BLaER1 treated with 17β-estradiol and CSF1 and Interleukin-3, amounts not matched to agents 10 nM and 100 nM (cell line): Measurements from ENCODE around the gene CST3.
A peak's percentile ranks its signal among the peaks of the same experiment; 100 is the strongest.

ENCODE experiments used
- H3K27ac ChIP-seq, 11 experiments: shearing (Covaris generic); formaldehyde crosslinking; 2 replicates each; pipeline ENCODE4 v1.8.1; 2022
- H3K27me3 ChIP-seq, 11 experiments: shearing (Covaris generic); formaldehyde crosslinking; 2 replicates each; pipeline ENCODE4 v1.8.1; 2022
- H3K36me3 ChIP-seq, 11 experiments: shearing (Covaris generic); formaldehyde crosslinking; 2 replicates each; pipeline ENCODE4 v1.8.1; 2022
- H3K4me1 ChIP-seq, 10 experiments: shearing (Covaris generic); formaldehyde crosslinking; 2 replicates each; pipeline ENCODE4 v1.8.1; 2022
- H3K4me2 ChIP-seq, 11 experiments: shearing (Covaris generic); formaldehyde crosslinking; 2 replicates each; pipeline ENCODE4 v1.8.1; 2022
- H3K4me3 ChIP-seq, 10 experiments: shearing (Covaris generic); formaldehyde crosslinking; 2 replicates each; pipeline ENCODE4 v1.8.1; 2022
- H3K9ac ChIP-seq, 11 experiments: shearing (Covaris generic); formaldehyde crosslinking; 2 replicates each; pipeline ENCODE4 v1.8.1; 2022
- H3K9me3 ChIP-seq, 11 experiments: shearing (Covaris generic); formaldehyde crosslinking; replicated peaks in 1 of 11; 2 replicates each; pipeline ENCODE4 v1.8.1; 2022
- H4K20me1 ChIP-seq, 11 experiments: shearing (Covaris generic); formaldehyde crosslinking; 2 replicates each; pipeline ENCODE4 v1.8.1; 2022
- Cebpa-rat ChIP-seq, 11 experiments: shearing (Covaris generic); IDR thresholded peaks; 2 replicates each; pipeline ENCODE4 v1.8.1; 2022

The CST3 gene

DNA sequence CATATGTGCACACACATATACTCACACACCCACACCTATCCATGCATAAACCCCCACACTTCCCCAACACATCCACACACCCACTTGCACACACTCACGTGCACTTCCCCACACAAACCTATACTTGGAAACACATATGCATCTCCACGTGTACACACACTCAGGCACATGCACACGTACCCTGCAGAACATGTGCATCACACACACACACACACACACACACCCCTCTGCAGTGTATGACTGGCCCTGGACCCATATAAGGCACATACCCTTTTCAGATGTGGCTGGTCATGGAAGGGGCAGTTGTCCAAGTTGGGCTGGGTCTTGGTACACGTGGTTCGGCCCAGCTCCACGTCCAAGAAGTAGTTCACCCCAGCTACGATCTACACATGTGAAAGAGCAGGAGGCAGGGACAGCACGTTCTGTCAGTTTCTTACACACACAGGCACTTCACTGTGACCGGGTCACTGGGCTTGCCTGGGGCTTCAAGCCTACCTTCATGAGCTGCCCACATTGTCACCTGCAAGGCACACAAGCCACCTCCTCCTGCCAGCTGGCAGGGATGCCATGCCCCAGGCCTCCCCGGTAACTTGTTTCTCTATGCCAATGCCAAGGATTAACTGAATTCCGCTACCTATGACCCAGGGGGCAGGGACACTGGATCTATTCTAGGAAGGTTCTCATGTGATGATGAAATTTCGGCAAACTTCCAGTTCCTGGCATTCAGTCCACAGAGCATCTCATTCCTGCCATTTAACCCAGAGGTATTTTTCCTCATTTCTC lies 2.6 kb downstream of the CST3 start:
- Histone ChIP-seq H4K20me1 (peaks cover 0 to 45% (median 9%) of the 10 kb centered on the region in 11 experiments; a peak in 11 of 22 replicates), H3K4me3 (peak overlapping the region in 1 of 10 experiments; percentile 33; a peak in 1 of 20 replicates), H3K4me2 (peak overlapping the region; percentile 54 to 99 (median 72)), H3K9me3 (0 out of 22 replicates have a peak, but pooled peaks cover 0 to 4% (median 0%) of the 10 kb centered on the region in 11 experiments), H3K27me3 (no peaks in the 10 kb centered on the region; a peak in 1 of 22 replicates), H3K4me1 (peaks cover 52 to 77% (median 69%) of the 10 kb centered on the region in 10 experiments), H3K27ac (no peak overlapping the region), H3K36me3 (peaks cover 0 to 37% (median 0%) of the 10 kb centered on the region in 11 experiments; a peak in 9 of 22 replicates), H3K9ac (no peak overlapping the region)
- no peak for TF ChIP-seq Cebpa-rat (IDR thresholded peaks at IDR 0.05)

DNA sequence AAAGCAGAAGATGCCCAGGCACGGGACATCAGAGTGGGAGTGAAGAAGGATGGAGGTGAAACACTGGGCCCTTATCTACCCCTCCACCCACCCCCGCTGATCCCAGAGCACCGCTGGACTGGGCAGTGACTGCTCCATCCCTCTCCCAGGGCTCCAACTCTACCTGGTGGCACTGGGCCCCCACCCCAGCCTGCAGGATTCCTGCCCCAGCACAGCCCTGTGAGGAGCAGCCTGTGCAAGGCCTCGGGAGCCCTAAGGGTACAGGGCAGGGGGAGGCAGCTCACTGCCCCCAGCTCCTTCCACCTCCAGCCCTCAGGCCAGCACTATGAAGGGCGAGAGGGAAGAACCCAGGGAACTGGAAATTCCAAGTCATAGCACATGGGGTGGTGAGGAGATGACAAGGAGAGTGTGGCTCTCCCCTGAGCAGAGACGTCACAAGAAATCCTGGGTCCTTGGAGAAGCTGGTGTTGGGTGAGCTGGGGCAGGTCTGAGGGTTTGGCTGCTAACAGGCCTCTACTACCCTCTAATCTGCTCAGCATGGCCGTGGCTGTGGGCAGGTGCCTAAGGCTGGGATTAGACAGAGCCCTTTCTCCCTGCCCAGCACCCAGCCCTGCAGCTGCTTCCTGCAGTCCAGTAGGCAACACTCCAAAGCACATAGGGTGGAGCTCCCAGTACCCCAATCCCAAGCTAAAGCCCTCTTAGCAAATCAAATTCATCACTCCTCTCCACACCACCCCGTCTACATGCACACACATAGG lies 3.5 kb downstream of the CST3 start:
- H3K9ac ChIP-seq = no peak overlapping the region
- no peak overlapping the region for H3K4me3 ChIP-seq
- peaks cover 0 to 45% (median 9%) of the 10 kb centered on the region in 11 experiments; a peak in 11 of 22 replicates for H4K20me1 ChIP-seq
- no peaks in the 10 kb centered on the region for H3K9me3 ChIP-seq
- H3K27ac ChIP-seq = no peak overlapping the region
- peak overlapping the region; percentile 54 to 99 (median 72) for H3K4me2 ChIP-seq
- peaks cover 0 to 37% (median 0%) of the 10 kb centered on the region in 11 experiments; a peak in 9 of 22 replicates for H3K36me3 ChIP-seq
- no peaks in the 10 kb centered on the region; a peak in 1 of 22 replicates for H3K27me3 ChIP-seq
- TF ChIP-seq Cebpa-rat (IDR thresholded peaks at IDR 0.05) = no peak
- peaks cover 52 to 77% (median 70%) of the 10 kb centered on the region in 10 experiments for H3K4me1 ChIP-seq

DNA sequence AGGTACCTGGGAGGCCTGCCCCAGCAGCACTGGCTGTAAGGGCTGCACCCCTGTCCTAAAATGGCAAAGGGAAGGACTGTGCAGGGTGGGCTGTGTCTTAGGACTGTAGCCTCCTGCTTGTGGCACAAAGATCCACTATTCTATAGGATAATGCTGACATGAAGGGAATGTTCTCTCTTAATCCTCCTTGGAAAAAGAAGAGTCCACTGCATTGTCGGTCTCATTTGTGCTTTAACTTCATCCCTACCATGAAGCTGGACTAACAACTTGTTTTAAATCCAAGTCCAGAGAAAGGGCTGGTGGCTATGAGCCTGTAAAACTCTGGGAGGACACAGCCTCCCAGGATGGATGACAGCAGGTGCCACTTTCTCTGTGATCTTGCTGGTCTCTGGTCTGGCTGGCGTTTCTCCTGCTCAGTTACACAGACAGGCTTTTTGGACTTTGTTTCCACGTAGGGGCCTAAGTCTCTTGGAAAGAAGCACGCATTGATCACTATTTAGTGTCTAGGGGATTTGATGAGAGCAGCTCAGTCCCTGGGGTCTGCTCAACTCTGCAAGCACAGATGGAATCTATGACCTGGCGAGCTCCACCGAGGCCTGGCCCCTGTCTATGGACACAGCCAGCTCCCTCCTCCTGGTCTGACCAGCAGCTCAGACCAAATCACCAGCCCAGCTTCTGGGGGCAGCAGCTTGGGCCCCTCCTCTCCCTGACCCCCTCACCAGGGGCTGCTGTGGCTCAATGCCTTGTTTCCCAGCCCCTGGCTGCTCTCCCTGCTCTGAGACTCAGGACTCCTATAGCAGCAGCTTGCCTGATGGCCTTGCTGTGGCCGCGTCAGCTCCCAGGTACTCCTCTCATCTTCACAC lies 4.8 kb downstream of the CST3 start:
- no peak overlapping the region for H3K27ac ChIP-seq
- no peak overlapping the region for H3K4me3 ChIP-seq
- H3K9ac ChIP-seq = peak overlapping the region in 1 of 11 experiments; percentile 36; a peak in 1 of 22 replicates
- peaks cover 0 to 37% (median 0%) of the 10 kb centered on the region in 11 experiments; a peak in 9 of 22 replicates for H3K36me3 ChIP-seq
- H3K9me3 ChIP-seq = no peaks in the 10 kb centered on the region
- H3K27me3 ChIP-seq = no peaks in the 10 kb centered on the region; a peak in 1 of 22 replicates
- H3K4me1 ChIP-seq = peaks cover 65 to 82% (median 76%) of the 10 kb centered on the region in 10 experiments
- peaks cover 0 to 45% (median 9%) of the 10 kb centered on the region in 11 experiments; a peak in 11 of 22 replicates for H4K20me1 ChIP-seq
- H3K4me2 ChIP-seq = peak overlapping the region in 5 of 11 experiments; percentile 46 to 73 (median 62); a peak in 11 of 22 replicates
- no peak for TF ChIP-seq Cebpa-rat (IDR thresholded peaks at IDR 0.05)

DNA sequence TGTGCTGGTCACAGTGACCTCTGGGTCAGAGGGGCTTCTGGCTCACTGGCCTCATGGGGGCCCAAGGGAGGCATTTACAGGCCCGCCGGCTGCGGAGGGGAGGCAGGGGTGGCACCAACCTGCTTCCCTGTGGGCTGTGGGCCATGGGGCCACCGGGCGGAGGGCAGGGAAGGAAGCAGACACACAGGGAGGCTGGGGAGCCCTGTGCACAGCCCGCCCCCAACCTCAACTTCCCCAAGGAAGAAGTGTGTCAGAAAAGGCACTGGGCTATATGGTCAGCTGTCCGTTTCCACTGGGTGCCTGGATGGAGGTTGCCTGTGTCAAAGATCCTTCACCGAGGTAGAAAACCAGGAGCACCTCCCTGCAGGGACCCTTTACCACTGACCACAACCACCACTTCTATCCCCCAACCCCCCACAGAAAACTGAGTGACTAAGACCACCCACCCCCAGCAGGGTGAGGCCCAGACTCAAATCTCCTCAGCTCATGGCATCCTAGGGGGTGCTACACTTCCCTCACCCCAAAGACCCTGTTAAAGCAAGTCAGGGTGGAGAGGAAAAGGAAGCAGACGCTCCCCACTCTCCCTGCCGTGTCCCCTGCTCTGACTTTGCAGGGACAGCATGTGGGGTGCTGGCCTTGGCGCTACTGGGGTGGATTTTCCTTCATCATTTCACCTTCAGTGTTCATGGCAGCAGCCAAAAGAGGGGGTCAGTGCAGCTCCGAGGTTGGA lies 5.6 kb downstream of the CST3 start:
- Histone ChIP-seq H4K20me1 (peaks cover 0 to 45% (median 9%) of the 10 kb centered on the region in 11 experiments; a peak in 11 of 22 replicates), H3K4me2 (peak overlapping the region in 5 of 11 experiments; percentile 46 to 73 (median 62); a peak in 11 of 22 replicates), H3K9me3 (peaks cover 0 to 2% (median 0%) of the 10 kb centered on the region in 11 experiments; a peak in 6 of 22 replicates), H3K27me3 (no peaks in the 10 kb centered on the region), H3K36me3 (peaks cover 0 to 37% (median 0%) of the 10 kb centered on the region in 11 experiments; a peak in 9 of 22 replicates), H3K27ac (no peak overlapping the region), H3K9ac (0 out of 22 replicates have a peak overlapping the region, but pooled peaks of 1 of the 11 experiments have one; percentile 36), H3K4me3 (no peak overlapping the region), H3K4me1 (peaks cover 66 to 83% (median 76%) of the 10 kb centered on the region in 10 experiments)
- no peak for TF ChIP-seq Cebpa-rat (IDR thresholded peaks at IDR 0.05)

DNA sequence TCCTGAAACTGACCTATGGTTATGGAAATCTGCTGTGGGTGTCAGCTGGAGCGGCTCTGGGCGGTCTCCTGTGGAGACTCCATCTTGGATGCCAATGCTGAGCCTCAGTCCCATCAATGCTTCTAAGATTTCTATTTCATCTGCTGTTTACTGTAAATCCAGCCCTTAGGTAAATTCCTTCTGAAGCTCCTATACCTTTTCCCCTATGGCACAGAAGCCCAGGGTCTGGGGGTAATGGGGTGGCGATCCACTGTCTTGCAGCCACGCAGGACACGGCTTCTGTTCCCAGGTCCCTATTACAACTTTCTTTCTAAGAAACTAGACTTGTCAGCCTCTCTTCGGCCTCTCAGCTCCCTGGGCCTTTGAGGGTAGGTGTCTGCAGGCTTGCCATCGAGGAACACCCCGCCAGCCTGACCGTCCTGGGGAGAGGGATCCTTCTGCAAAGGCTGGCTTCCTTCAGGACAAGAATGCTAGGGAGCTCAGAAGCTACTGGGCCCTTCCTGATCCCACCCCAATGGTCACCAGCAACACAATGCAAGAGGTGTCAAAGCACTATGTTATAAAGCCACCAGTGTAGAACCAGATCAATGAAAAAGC lies 6.4 kb downstream of the CST3 start:
- Histone ChIP-seq H3K36me3 (peaks cover 0 to 37% (median 0%) of the 10 kb centered on the region in 11 experiments; a peak in 9 of 22 replicates), H3K9ac (no peak overlapping the region), H3K9me3 (peaks cover 0 to 10% (median 0%) of the 10 kb centered on the region in 11 experiments; a peak in 6 of 22 replicates), H4K20me1 (peaks cover 0 to 39% (median 4%) of the 10 kb centered on the region in 11 experiments; a peak in 11 of 22 replicates), H3K27ac (no peak overlapping the region), H3K4me1 (peaks cover 57 to 80% (median 70%) of the 10 kb centered on the region in 10 experiments), H3K4me3 (no peak overlapping the region), H3K27me3 (no peaks in the 10 kb centered on the region), H3K4me2 (peak overlapping the region in 4 of 11 experiments; percentile 46 to 73 (median 62); a peak in 6 of 22 replicates)
- no peak for TF ChIP-seq Cebpa-rat (IDR thresholded peaks at IDR 0.05)

DNA sequence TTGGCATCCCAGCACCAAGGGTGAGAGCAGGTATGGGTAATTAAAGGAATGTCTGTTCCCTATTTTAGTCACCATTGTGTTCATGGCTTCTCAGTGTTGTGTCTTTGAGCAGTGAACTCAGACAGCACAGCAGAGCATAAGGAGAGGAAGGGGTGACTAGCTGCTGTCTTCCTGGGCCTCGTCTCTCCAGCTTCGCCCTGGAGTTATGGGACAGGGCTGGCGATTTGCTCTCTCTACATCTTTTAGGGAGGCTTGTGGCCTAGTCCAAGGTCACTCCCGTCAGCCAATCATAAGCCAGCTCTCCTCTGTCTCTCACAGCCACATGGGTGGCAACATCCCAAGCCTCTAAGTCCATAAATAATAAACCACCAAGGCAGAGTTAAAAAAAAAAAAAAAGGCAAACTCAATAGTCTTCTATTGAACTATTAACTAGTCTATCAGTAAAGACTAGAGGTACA lies 7.3 kb downstream of the CST3 start:
- no peak overlapping the region for H3K27ac ChIP-seq
- H3K9ac ChIP-seq = no peak overlapping the region
- H3K4me3 ChIP-seq = no peak overlapping the region
- no peak for TF ChIP-seq Cebpa-rat (IDR thresholded peaks at IDR 0.05)
- peaks cover 0 to 31% (median 0%) of the 10 kb centered on the region in 11 experiments; a peak in 8 of 22 replicates for H4K20me1 ChIP-seq
- H3K4me1 ChIP-seq = peaks cover 51 to 80% (median 70%) of the 10 kb centered on the region in 10 experiments
- H3K36me3 ChIP-seq = peaks cover 0 to 36% (median 0%) of the 10 kb centered on the region in 11 experiments; a peak in 9 of 22 replicates
- H3K4me2 ChIP-seq = peak overlapping the region; percentile 66 to 86 (median 75)
- H3K27me3 ChIP-seq = no peaks in the 10 kb centered on the region
- peaks cover 0 to 16% (median 0%) of the 10 kb centered on the region in 11 experiments; a peak in 6 of 22 replicates for H3K9me3 ChIP-seq
